KOPT-K1 (cell line): ENCODE measurements around the gene ATP6V0A4.
"Not testable (repeated sequence)": the region's sequence is repeated elsewhere in the genome, so short reads cannot be mapped to it uniquely, and the experiment has no call there.

Experiments
- H3K27ac ChIP-seq: fragments of 200-600 bp; sonication (generic); 2 replicates; pipeline ENCODE4 v1.5.1; 2016; ENCODE audit warnings: antibody characterized with exemption, mild to moderate bottlenecking, low read depth, low read length; ENCODE audit not compliant: poor library complexity, severe bottlenecking
- H3K36me3 ChIP-seq: fragments of 200-600 bp; sonication (generic); 2 replicates; pipeline ENCODE4 v1.5.1; 2017; ENCODE audit warnings: antibody characterized with exemption, mild to moderate bottlenecking, low read length, moderate library complexity; ENCODE audit not compliant: insufficient read depth
- H3K9me3 ChIP-seq: fragments of 200-600 bp; sonication (generic); 2 replicates; pipeline ENCODE4 v1.5.1; 2017; ENCODE audit warnings: antibody characterized with exemption, low read length, mild to moderate bottlenecking; ENCODE audit not compliant: insufficient read depth, poor library complexity, severe bottlenecking

ATP6V0A4 gene

DNA sequence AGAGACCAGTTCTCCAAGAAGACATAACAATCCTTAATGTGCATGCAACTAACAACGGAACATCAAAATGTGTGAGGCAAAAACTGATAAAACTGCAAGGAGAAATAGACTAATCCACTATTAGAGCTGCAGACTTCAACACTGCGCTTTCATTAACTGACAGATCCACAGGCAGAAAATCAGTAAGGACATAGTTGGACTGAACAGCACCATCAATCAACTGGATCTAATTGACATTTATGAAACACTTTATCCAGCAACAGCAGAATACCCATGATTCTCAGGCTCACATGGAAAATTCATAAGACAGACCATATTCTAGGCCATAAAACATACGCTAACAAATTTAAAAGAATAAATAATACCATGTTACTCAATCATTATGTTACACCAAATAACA is 21.6 kb upstream of the ATP6V0A4 start:
- H3K36me3 ChIP-seq: no peaks in the 10 kb centered on the region
- H3K27ac ChIP-seq: no peak overlapping the region

DNA sequence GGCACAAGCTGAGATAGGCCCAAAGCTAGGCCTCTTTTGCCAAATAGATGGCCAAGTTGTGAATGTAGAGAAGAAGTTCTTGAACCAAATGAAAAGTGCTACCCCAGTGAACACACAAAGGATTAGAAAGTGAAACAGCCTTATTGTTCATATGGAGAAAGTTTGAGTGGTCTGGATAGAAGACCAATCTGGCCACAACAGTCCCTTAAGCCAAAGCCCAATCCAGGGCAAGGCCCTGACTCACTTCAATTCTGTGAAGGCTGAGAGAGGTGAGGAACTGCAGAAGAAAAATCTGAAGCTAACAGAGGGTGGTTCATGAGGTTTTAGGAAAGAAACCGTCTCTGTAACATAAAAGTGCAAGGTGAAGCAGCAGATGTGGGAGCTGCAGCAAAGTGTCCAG is 18.7 kb upstream of the ATP6V0A4 start:
- H3K9me3 ChIP-seq: no peaks in the 10 kb centered on the region
- H3K27ac ChIP-seq: no peak overlapping the region
- H3K36me3 ChIP-seq: no peaks in the 10 kb centered on the region

More for the DNA sequence above, 21.6 kb upstream of the ATP6V0A4 start:
- H3K9me3 ChIP-seq: no peaks in the 10 kb centered on the region

DNA sequence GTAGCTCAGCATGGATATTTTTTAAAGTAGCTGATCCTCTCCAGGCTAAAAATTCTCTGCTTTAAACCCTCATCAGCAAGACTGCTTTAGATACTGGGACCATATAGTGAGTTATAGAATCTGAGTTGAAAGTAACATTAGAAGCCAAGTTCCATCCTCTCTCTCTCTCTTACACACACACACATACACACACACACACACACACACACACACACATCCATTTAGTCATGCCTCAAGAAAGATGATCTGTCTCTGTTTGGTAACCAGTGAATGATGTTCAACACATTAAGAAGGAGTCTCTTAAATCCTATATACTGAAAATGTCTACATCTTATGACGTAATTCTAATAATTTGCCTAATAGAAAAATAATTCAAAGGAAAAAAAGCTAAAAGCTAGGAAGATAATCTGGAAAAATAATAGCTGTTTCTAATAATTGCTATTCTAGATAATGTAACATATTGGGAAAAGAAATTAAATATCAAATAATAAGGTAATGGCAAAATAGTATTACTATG is 16.9 kb upstream of the ATP6V0A4 start:
- Histone ChIP-seq H3K9me3 (no peaks in the 10 kb centered on the region), H3K27ac (peak overlapping the region; percentile 34), H3K36me3 (no peaks in the 10 kb centered on the region)

DNA sequence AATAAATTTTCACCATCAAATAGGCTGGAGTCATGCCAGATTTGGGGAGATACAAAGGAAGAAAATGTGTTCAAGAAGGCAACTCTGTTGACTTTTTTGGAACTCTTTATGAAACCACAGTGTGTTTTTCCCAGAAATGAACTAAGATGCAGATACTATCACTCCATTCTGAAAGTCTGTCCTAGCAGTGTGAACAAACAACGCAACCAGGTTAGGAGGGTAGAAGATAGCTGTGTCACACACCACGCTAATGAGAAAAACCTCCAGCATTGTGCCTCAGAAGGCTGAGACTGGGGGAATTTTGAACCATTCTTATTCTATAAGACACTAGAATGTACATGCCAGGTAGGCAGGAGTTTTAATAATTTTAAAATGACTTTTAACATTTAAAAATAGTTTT is 15.9 kb upstream of the ATP6V0A4 start:
- H3K9me3 ChIP-seq: no peaks in the 10 kb centered on the region
- H3K36me3 ChIP-seq: no peaks in the 10 kb centered on the region
- peak overlapping the region; percentile 34 for H3K27ac ChIP-seq

DNA sequence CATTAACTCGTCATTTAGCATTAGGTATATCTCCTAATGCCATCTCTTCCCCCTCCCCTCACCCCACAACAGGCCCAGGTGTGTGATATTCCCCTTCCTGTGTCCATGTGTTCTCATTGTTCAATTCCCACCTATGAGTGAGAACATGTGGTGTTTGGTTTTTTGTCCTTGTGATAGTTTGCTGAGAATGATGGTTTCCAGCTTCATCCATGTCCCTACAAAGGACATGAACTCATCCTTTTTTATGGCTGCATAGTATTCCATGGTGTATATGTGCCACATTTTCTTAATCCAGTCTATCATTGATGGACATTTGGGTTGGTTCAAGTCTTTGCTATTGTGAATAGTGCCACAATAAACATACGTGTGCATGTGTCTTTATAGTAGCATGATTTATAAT is 13.3 kb upstream of the ATP6V0A4 start:
- H3K27ac ChIP-seq, H3K9me3 ChIP-seq, H3K36me3 ChIP-seq: not testable (repeated sequence)

DNA sequence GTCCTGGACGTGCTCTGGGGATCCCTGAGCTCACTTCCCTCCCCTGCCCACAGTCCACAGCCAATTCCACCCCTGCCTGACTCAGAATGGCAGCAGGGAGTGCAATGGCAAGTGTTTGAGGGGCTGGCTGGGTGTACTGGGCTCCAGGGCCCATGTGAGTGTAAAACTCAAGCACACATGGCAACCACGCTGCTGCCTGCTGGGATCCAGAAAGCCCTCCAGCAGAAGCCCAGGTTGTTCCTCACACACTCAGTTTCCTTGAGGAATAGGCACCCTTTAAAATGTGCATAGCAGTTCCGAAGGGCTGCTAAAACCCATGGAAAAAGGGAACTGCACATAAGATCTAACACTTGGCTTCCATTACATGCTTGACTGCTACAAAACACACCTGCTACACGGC is 11.3 kb upstream of the ATP6V0A4 start:
- Histone ChIP-seq H3K27ac (no peak overlapping the region), H3K9me3 (peaks cover 4% of the 10 kb centered on the region), H3K36me3 (no peaks in the 10 kb centered on the region)

DNA sequence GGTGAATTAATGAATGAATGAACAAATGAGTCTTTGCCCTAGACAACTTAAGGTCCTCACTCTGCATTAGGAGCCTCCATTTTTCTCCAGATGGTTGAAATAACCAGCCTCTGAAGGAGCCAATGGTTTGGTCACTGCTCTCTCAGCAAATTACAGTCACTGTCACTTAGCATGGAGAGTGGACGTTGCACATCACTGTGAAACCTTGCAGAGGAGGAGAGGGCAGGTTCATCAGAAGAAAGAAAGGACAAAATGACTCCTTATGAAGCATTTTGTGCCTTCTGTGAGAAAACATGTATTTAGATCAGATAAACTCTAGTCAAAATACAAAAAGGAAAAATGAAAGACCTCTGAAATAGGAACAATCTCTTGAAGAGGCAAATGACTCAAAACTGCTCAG is 6.6 kb upstream of the ATP6V0A4 start:
- peaks cover 4% of the 10 kb centered on the region for H3K9me3 ChIP-seq
- H3K36me3 ChIP-seq: no peaks in the 10 kb centered on the region
- H3K27ac ChIP-seq: no peak overlapping the region

DNA sequence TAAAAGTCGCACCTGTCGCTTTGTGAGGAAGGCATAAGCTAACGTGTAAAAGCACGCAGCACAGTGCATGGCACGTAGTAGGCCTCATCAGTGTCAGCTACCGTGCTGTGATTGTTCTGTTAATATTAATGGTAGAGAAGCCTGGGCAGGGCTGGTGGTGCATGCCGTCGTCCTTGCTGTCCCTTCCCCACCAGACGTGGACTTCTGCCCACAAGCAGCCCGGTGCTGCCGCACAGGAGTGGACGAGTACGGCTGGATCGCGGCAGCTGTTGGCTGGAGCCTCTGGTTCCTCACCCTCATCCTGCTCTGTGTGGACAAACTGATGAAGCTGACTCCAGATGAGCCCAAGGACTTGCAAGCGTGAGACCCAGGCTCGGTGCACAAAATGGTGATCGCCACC is 4.7 kb upstream of the ATP6V0A4 start:
- no peaks in the 10 kb centered on the region for H3K36me3 ChIP-seq
- peaks cover 3% of the 10 kb centered on the region for H3K9me3 ChIP-seq
- no peak overlapping the region for H3K27ac ChIP-seq

DNA sequence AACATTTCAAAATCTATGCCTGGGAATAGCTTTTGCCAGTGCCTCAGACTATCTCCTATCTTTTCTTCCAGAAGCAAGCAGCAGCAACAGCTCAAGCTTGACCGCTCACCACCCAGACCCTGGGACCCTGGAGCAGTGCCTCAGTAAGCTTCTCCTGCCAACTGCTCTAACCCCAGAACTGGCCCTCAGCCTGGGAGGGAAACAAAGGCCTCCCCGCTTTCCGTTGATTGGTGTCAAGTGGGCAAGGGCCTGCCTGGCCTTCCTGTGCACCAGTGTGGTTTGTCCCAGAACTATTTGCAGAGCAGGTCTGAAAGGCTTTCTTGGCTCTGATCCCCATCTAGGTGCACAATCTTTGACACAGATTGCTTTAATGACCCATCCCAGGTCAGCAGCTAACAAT is 3.3 kb upstream of the ATP6V0A4 start:
- Histone ChIP-seq H3K36me3 (no peaks in the 10 kb centered on the region), H3K9me3 (no peaks in the 10 kb centered on the region), H3K27ac (no peak overlapping the region)

DNA sequence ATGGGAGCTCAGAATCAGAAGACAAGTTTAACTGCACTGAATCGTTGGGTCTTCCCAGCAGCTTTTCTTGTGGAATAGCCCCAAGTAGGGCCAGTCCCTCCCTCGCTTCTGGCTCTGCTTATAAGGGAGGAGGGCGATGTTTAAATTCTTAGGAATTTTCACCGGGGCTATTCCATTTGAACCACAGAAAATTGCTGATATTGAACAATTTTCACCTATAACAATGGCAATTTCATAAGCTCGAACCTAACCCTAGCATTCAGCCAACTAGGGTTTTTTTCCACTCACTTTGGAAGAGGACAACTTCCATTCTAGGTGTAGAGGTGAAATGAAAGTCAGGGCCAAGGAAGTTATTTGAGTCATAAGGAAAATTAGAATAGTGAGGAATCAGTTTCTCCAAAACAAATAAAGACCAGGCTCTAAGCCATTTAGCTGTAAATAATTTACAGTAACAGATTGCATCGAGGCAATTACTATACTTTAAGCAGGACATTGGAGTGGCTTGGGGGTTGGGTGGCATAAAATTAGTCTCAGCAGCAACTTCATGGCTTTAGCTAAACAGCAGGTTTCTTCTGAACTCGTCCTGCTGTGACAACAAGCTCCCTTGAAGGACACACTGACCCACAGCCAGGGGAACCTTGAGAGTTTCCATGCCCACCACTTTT is 1.5 kb upstream of the ATP6V0A4 start:
- no peaks in the 10 kb centered on the region for H3K36me3 ChIP-seq
- no peaks in the 10 kb centered on the region for H3K9me3 ChIP-seq
- no peak overlapping the region for H3K27ac ChIP-seq

DNA sequence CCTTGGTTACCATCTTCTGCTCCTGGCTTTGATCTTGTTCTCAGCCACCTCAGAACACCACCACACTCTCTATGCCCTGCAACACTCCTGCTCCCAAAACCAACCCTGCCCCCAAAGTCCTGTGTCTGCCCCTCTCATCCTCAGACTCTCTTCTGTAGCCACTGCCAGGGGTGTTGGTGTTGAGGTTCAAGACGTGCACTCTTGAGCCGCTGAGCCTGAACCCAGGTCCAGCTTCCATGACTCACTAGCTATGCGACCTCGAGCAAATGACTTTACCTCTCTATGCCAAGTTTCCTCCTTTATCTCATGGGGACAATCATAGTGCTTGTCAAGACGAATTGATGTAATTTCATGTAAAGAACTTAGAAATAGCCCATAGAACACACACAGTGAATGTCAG is 840 bp upstream of the ATP6V0A4 start:
- Histone ChIP-seq H3K27ac (no peak overlapping the region), H3K9me3 (no peaks in the 10 kb centered on the region), H3K36me3 (no peaks in the 10 kb centered on the region)

DNA sequence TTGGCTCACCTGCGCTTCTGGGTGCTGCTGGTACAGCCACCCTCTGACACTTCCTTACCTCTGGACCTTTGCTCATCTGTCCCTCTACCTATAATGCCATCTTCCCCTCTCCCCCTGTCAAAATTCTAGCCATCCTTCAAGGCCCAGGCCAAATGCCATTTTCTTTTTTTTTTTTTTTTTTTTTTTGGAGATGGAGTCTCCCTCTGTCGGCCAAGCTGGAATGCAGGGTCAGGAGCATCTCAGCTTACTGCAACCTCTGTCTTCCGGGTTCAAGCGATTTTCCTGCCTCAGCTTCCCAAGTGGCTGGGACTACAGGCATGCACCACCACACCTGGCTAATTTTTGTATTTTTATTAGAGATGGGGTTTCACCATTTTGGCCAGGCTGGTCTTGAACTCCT is 950 bp downstream of the ATP6V0A4 start:
- not testable (repeated sequence) for H3K36me3 ChIP-seq, H3K9me3 ChIP-seq, H3K27ac ChIP-seq

DNA sequence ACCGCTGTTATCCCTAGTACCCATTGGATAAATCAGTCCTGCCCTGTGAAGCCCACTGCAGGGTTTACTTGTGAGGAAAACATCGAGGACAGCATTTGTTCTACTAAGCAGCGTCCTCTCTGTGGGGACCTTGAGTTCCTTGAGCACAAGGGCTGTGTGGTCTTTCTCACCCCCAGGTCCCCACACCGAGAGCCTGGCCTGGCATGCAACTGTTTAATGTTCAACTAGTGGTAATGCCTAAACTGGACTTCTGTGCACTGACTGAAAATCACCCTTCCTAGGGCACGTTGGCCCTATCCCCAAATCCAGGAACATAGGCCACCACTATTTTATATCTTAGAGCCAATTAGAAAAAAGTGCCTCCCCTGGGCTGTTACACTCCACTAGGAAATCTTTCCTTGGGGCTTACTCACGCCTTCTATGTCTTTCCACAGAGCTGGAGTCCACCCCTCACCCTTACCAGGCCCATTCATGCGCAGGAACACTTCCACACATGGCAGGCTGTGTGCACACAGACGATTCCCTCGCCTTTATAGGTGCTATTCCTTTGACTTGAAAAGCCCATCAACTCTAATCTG is 1.9 kb downstream of the ATP6V0A4 start:
- no peaks in the 10 kb centered on the region for H3K9me3 ChIP-seq
- H3K27ac ChIP-seq: no peak overlapping the region
- H3K36me3 ChIP-seq: no peaks in the 10 kb centered on the region

DNA sequence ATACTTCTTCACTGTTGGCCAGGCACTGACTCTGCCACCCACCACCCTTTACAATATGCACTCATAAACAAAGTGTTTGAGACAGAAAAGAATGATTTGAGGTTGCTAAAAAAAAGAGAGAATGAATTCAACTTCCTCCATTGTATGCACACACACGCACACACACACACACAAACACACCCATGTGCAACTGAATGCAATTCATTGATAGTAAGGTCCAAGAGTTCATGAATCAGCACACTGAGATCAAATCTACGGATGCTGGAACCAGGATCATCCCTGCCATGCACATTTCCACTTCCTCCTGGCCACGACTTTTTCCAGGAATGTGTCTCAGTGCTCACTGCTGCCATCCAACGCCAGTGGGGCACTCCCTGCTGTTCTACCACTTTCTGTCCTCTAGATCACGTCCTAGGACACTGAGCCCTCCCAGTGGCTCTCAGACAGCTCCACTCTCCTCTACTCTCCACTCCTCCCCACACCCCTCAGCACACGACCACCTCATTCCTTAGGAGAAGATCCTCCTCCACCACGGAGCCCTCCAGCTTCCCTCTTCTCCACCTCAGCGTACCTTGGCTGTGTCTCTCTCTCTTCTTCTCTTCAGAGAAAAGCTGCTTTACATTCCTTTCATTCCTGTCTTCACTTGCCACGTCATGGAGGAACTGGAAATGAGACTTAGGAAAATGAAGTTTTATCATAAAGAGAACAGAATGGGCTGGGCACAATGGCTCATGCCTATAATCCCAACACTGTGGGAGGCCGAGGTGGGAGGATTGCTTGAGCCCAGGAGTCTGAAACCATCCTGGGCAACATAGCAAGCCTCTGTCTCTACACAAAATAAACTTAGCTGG is 12.2 kb downstream of the ATP6V0A4 start:
- peaks cover 14% of the 10 kb centered on the region for H3K9me3 ChIP-seq
- H3K27ac ChIP-seq: no peak overlapping the region
- H3K36me3 ChIP-seq: no peaks in the 10 kb centered on the region

DNA sequence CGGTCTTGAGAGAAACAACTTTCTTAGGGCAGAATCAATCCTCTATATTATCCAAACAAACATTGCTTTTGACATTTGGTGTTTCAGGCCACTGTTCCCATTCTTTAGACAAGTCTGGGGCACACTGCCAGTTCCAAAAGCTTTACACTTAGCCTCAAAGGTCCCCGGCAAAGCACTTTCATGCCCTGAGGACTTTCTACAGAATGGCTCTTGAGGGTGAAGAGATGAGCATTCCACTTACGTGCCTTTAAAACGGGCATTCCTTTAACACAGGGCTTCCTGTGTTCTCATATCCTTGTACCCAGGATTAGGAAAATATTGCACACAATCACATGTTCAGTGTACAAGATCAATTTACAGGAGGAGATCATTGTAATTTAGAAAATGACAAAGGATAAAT is 13.3 kb downstream of the ATP6V0A4 start:
- Histone ChIP-seq H3K36me3 (no peaks in the 10 kb centered on the region), H3K27ac (no peak overlapping the region), H3K9me3 (peaks cover 14% of the 10 kb centered on the region)
